GM23248 (cell line): ENCODE results near the gene ARHGEF4. TPM values are rescaled to one million over a fixed set of nuclear protein-coding genes. Genes with fewer than 3 reads are reported as not detected.

Source experiments
- DNase-seq: peaks from one replicate; pipeline ENCODE4 v3.0.0-alpha.2; 2015
- H2AFZ ChIP-seq: fragments of 200-600 bp; sonication (generic); 2 replicates; pipeline ENCODE4 v1.6.1; 2016; ENCODE audit warnings: antibody characterized with exemption
- H3F3A ChIP-seq: fragments of 200-600 bp; sonication (generic); 2 replicates; pipeline ENCODE4 v1.6.1; 2016; ENCODE audit warnings: mild to moderate bottlenecking, antibody characterized with exemption, mixed run types; ENCODE audit not compliant: insufficient read depth
- H3K27ac ChIP-seq: fragments of 200-600 bp; sonication (generic); 2 replicates; pipeline ENCODE4 v1.5.1; 2016; ENCODE audit warnings: mild to moderate bottlenecking
- H3K27me3 ChIP-seq: fragments of 200-600 bp; sonication (generic); replicated peaks from 2 replicates; pipeline ENCODE4 v1.6.1; 2016; ENCODE audit warnings: mild to moderate bottlenecking; ENCODE audit not compliant: insufficient read depth
- H3K36me3 ChIP-seq: fragments of 200-600 bp; sonication (generic); 2 replicates; pipeline ENCODE4 v1.6.1; 2016; ENCODE audit warnings: low read depth, mild to moderate bottlenecking
- H3K4me1 ChIP-seq: fragments of 200-600 bp; sonication (generic); 2 replicates; pipeline ENCODE4 v1.6.1; 2016; ENCODE audit warnings: mild to moderate bottlenecking; ENCODE audit not compliant: insufficient read depth
- H3K4me2 ChIP-seq: fragments of 200-600 bp; sonication (generic); one replicate; pipeline ENCODE4 v1.6.1; 2016; ENCODE audit warnings: mild to moderate bottlenecking; ENCODE audit not compliant: unreplicated experiment
- H3K4me3 ChIP-seq: fragments of 200-600 bp; sonication (generic); 2 replicates; pipeline ENCODE4 v1.5.1; 2016; ENCODE audit warnings: mild to moderate bottlenecking
- H3K79me2 ChIP-seq: fragments of 200-600 bp; sonication (generic); 2 replicates; pipeline ENCODE4 v1.6.1; 2016; ENCODE audit warnings: mild to moderate bottlenecking; ENCODE audit not compliant: insufficient read depth
- H3K9ac ChIP-seq: fragments of 200-600 bp; sonication (generic); 2 replicates; pipeline ENCODE4 v1.6.1; 2016; ENCODE audit warnings: mild to moderate bottlenecking
- H3K9me2 ChIP-seq: fragments of 200-600 bp; sonication (generic); 2 replicates; pipeline ENCODE4 v1.6.1; 2016; ENCODE audit warnings: mixed run types, mild to moderate bottlenecking, moderate library complexity; ENCODE audit not compliant: insufficient read depth
- H3K9me3 ChIP-seq: fragments of 200-600 bp; sonication (generic); one replicate; pipeline ENCODE4 v1.6.1; 2017; ENCODE audit warnings: low read depth
- H4K20me1 ChIP-seq: fragments of 200-600 bp; sonication (generic); 2 replicates; pipeline ENCODE4 v1.6.0; 2016; ENCODE audit not compliant: insufficient read depth
- EZH2 ChIP-seq: fragments of 200-600 bp; sonication (generic); IDR thresholded peaks from 2 replicates; pipeline ENCODE4 v1.6.1; 2018; ENCODE audit warnings: antibody characterized with exemption, mild to moderate bottlenecking; ENCODE audit not compliant: insufficient read depth, poor library complexity, severe bottlenecking
- EZH2phosphoT487 ChIP-seq: fragments of 200-600 bp; sonication (generic); IDR thresholded peaks from 2 replicates; pipeline ENCODE4 v1.6.1; 2018; ENCODE audit warnings: antibody characterized with exemption, moderate library complexity, mild to moderate bottlenecking, low read depth; ENCODE audit not compliant: insufficient read depth
- WGBS, 2 experiments: methylation state at CpG; one replicate each; pipeline ENCODE4 v1.1.6; 2015 to 2017; ENCODE audit warnings: low lambda C conversion rate in 2 of 2, low coverage in 1 of 2; ENCODE audit errors: missing lambda C conversion rate in 2 of 2; 5-methylcytosine and 5-hydroxymethylcytosine counted together
- in situ Hi-C: fragments of 300-500 bp; cut with MboI; formaldehyde crosslinking; loops from 2 replicates; pipeline ENCODE4 v1.15.0; 2020
- polyA plus RNA-seq: library from polyadenylated mRNA; unstranded; fragments of >200 nt; fragmentation: Nextera tagmentation; extraction: Ambion mirVana; gene quantifications from 2 replicates; pipeline ENCODE4 v1.2.1, GENCODE V29; 2016
- total RNA-seq: library from RNA; depleted of rRNA; stranded (reverse); fragments of >200 nt; shearing (Covaris generic); gene quantifications from 2 replicates; pipeline ENCODE4 v1.2.3, GENCODE V29; 2014

The ARHGEF4 gene
- total and polyA plus RNA-seq, 2 experiments from 2014 or later = 7.4 to 26.0 TPM

- Histone ChIP-seq H3K4me3 (no peak overlapping the region), H3K9me3 (no peaks in the 10 kb centered on the region), H3K27me3 (peaks cover 43% of the 10 kb centered on the region), H3K27ac (no peak overlapping the region), H3K4me2 (no peak overlapping the region), H3K79me2 (no peaks in the 10 kb centered on the region), H2AFZ (no peak overlapping the region), H3K4me1 (no peaks in the 10 kb centered on the region), H3F3A (no peaks in the 10 kb centered on the region), H4K20me1 (no peaks in the 10 kb centered on the region), H3K36me3 (no peaks in the 10 kb centered on the region), H3K9me2 (no peaks in the 10 kb centered on the region), H3K9ac (no peak overlapping the region)
- in situ Hi-C loops = no loop called here
- DNase-seq = no peak
- WGBS, 2 experiments = 37 to 45% methylated on average over 5 of the region's 5 CpGs
- TF ChIP-seq EZH2 (no peak), EZH2phosphoT487 (no peak)
These were observed 78.4 kb downstream of the ARHGEF4 start for GRCh38 chr2:130915149-130915548.

GRCh38 chr2:130915595-130916437 is 79.1 kb downstream of the ARHGEF4 start:
- no peak for DNase-seq
- in situ Hi-C loops = no loop called here
- no peaks in the 10 kb centered on the region for H4K20me1 ChIP-seq

DNA sequence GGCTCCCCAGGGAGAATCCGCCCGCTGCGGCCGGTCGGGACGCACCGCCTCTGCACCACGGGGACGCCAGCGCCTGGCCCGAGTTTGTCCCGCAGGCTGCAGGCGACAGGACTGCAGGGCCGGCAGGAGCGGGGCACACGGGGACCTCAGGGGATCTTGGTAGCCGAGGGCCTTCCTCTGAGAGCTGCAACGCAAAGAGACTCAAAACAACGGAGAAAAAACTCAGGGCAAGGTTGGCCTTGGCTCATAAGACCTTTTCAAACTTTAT is 79.7 kb downstream of the ARHGEF4 start:
- Histone ChIP-seq H4K20me1 (no peaks in the 10 kb centered on the region), H3K36me3 (no peaks in the 10 kb centered on the region), H3F3A (no peaks in the 10 kb centered on the region), H3K9me2 (no peaks in the 10 kb centered on the region), H3K27me3 (peaks cover 35% of the 10 kb centered on the region), H3K27ac (no peak overlapping the region), H2AFZ (no peak overlapping the region), H3K4me2 (no peak overlapping the region), H3K9ac (no peak overlapping the region), H3K9me3 (no peaks in the 10 kb centered on the region), H3K79me2 (no peaks in the 10 kb centered on the region), H3K4me3 (no peak overlapping the region), H3K4me1 (no peaks in the 10 kb centered on the region)
- DNase-seq = no peak
- TF ChIP-seq EZH2 = no peak
- TF ChIP-seq EZH2phosphoT487 = no peak
- 14 to 15% methylated on average over 13 to 17 of the region's 19 CpGs for WGBS, 2 experiments
- in situ Hi-C loops = no loop called here

More at GRCh38 chr2:130915595-130916437, 79.1 kb downstream of the ARHGEF4 start:
- H3K27me3 ChIP-seq = peaks cover 40% of the 10 kb centered on the region
- H3F3A ChIP-seq = no peaks in the 10 kb centered on the region
- TF ChIP-seq EZH2phosphoT487 (no peak), EZH2 (no peak)
- WGBS, 2 experiments = 28 to 30% methylated on average over 32 to 36 of the region's 50 CpGs
- H3K36me3 ChIP-seq = no peaks in the 10 kb centered on the region
- no peaks in the 10 kb centered on the region for H3K79me2 ChIP-seq
- H3K9me2 ChIP-seq = no peaks in the 10 kb centered on the region
- H3K9ac ChIP-seq = no peak overlapping the region
- no peak overlapping the region for H2AFZ ChIP-seq
- no peaks in the 10 kb centered on the region for H3K9me3 ChIP-seq
- H3K4me1 ChIP-seq = no peaks in the 10 kb centered on the region
- no peak overlapping the region for H3K4me2 ChIP-seq
- no peak overlapping the region for H3K27ac ChIP-seq
- no peak overlapping the region for H3K4me3 ChIP-seq

GRCh38 chr2:130917006-130917688 is 80.4 kb downstream of the ARHGEF4 start:
- no peaks in the 10 kb centered on the region for H3K79me2 ChIP-seq
- no peak overlapping the region for H3K9ac ChIP-seq
- H2AFZ ChIP-seq = no peak overlapping the region
- H3K27ac ChIP-seq = no peak overlapping the region
- H3K4me3 ChIP-seq = no peak overlapping the region
- no peaks in the 10 kb centered on the region for H3K4me1 ChIP-seq
- H3F3A ChIP-seq = no peaks in the 10 kb centered on the region
- WGBS, 2 experiments = 57 to 63% methylated on average over 23 to 24 of the region's 24 CpGs
- TF ChIP-seq EZH2 = no peak
- no peak for TF ChIP-seq EZH2phosphoT487
- DNase-seq = no peak
- no peaks in the 10 kb centered on the region for H3K9me2 ChIP-seq
- in situ Hi-C loops = no loop called here
- peaks cover 35% of the 10 kb centered on the region for H3K27me3 ChIP-seq
- no peaks in the 10 kb centered on the region for H3K36me3 ChIP-seq
- H3K4me2 ChIP-seq = no peak overlapping the region
- H3K9me3 ChIP-seq = no peaks in the 10 kb centered on the region
- no peaks in the 10 kb centered on the region for H4K20me1 ChIP-seq
